CD4-positive, alpha-beta T cell treated with Interleukin-15 for 4 hours (primary cell): ENCODE measurements around the gene THOC5.
"Not testable (repeated sequence)": the region's sequence is repeated elsewhere in the genome, so short reads cannot be mapped to it uniquely, and the experiment has no call there.

ENCODE experiments used
- DNase-seq: peaks from one replicate; pipeline ENCODE4 v3.0.0-alpha.2; 2020; ENCODE audit warnings: low spot score

The THOC5 gene

GRCh38 chr22:29553351-29554224, at the start of gene THOC5:
Gene THOC5 (minus strand): TSS chr22:29553757. CDS start chr22:29549147, 4,610 bp downstream.
- DNase-seq = peak; percentile 90

DNA sequence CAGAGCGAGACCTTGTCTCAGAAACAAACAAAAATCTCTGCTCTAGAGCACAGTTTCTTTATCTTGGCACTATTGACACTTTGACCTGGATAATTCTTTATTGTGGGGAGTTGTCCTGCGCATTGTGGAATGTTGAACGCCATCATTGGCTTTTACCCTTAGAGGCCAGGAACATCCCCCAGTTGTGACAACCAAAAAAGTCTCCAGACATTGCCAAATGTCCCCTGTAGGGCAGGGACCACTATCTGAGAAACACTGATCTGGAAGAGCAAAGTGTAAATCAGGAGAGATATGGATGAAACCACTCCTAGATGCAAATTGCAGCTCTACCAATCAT, 45.1 kb upstream of the THOC5 start:
- no peak for DNase-seq

DNA sequence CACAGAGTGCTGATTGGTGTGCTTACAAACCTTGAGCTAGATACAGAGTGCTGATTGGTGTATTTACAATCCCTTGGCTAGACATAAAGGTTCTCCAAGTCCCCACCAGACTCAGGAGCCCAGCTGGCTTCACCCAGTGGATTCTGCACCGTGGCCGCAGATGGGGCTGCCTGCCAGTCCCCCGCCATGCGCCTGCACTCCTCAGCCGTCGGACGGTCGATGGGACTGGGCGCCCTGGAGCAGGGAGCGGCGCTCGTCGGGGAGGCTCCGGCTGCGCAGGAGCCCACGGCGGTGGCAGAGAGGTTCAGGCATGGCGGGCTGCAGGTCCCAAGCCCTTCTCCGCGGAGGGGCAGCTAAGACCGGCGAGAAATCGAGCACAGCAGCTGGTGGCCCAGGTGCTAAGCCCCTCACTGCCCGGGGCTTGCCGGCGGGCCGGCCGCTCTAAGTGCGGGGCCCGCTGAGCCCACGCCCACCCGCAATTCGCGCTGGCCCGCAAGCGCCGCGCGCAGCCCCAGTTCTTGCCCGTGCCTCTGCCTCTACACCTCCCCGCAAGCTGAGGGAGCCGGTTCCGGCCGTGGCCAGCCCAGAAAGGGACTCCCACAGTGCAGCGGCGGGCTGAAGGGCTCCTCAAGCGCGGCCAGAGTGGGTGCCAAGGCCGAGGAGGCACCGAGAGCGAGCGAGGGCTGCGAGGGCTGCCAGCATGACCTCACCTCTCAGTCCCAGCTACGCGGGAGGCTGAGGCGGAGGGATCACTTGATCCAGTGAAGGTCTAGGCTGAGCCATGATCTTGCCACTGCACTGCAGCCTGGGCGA, 44.5 kb upstream of the THOC5 start:
- not testable (repeated sequence) for DNase-seq

DNA sequence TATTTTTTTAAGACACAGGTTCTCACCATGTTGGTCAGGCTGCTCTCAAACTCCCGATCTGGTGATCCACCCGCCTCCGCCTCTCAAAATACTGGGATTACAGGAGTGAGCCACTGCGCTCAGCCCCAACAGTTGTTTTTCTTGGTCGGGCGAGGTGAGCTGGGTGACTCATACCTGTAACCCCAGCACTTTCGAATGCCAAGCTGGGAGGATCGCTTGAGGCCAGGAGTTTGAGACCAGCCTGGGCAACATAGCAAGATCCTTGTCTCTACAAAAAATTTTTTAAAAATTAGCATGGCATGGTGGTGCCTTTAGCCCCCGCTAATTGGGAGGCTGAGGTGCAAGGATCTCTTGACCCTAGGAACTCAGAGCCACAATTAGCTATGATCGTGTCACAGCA, 42.9 kb upstream of the THOC5 start:
- DNase-seq = no peak

- not testable (repeated sequence) for DNase-seq
These were observed 40.9 kb upstream of the THOC5 start for GRCh38 chr22:29594447-29594846.

- DNase-seq = no peak
These were observed 40.4 kb upstream of the THOC5 start for GRCh38 chr22:29593923-29594322.

DNA sequence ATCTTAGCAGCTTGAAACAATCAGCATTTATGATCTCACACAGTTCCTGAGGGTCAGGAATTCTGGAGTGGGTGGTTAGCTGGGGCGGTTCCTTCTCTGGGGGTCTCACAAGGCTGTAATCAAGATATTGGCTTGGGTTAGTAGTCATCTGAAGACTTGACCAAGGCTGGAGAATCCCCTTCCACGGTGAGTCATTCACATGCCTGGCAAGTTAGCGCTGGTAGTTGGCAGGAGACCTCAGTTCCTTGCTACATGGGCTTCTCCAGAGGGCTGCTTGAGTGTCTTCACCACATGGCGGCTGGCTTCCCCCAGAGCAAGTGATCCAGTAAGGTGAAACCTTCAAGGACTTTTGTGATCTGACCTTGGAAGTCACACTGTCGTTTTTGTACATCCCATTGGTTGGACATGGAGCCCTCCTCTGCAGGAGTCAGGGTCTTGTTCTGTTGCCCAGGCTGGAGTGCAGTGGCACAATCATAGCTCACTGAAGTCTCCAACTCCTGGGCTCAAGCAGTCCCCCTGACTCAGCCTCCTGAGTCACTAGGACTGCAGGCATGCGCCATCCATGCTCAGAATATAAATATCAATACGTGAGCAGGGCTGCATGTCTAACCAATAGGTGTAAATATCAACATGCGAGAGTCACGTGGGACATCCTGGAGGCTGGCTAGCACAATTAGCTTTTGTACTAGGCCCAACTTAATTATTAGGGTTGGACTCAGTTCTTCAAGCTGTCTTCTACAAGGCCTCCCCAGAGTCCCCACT, 34.6 kb upstream of the THOC5 start:
- DNase-seq = no peak

- DNase-seq = not testable (repeated sequence)
These were observed 32.7 kb upstream of the THOC5 start for GRCh38 chr22:29586193-29586705.

GRCh38 chr22:29584975-29585374, 31.4 kb upstream of the THOC5 start:
- DNase-seq = no peak

- no peak for DNase-seq
These were observed 28.2 kb upstream of the THOC5 start for GRCh38 chr22:29581799-29582198.

DNA sequence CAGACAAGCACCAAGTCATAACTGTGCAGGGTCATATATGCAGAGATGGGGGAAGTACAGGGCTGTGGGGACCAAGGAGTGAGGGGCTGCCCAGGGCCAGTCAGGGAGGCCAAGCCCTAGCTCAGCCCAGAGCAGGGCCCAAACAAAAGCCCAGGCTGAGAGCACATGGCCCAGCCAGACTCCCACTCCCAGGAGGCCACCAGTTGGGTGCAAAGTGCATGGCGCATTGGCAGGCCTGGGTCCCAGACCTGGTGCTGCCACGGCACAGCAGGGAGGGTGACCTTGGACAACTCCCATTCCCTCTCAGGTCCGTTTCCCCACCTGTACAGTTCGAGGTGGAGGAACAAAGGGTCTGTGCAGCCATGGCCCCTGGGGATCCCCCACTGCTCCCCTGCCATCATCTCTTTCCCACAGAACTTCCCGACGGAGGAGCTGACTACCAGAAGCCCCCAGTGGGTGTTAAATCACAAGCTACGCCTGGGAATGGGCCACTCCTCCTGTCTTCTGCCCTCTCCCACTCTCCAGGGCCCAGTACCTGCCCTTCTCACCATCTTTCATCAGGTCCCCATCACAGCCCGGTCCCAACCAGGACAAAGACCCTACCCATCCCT, 26.7 kb upstream of the THOC5 start:
- no peak for DNase-seq

GRCh38 chr22:29578462-29579200, 25.1 kb upstream of the THOC5 start:
- DNase-seq = no peak

- DNase-seq = no peak
These were observed 21.3 kb upstream of the THOC5 start for GRCh38 chr22:29574762-29575450.

DNA sequence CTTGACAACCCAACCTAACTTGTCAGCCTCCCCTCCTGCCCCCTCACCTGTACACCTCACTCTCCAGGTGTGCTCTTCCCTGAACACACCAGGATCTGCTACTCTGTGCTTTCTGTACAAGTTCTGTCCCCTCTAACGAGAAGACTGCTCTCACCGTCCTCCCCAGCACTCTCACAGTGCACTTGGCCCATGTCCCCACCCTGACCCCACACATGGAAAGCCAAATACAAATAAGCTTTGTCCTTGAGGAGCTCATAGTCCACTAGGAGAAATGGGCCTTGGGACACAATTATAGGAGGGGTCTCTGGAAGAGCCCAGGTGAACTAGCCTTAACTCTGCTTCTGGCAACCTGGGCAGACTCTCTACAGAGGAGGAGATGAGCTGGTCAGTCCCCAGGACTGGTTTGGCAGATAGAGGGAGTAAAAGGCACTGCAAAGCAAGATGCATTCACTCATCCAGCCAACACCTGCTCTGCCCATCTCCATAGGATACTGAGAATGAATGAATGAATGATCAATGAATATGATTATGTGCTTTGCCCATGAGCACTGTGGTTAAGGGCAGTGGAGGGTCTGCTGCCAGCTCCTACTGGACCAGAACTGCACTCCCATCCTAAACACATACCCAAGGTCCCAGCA, 17.5 kb upstream of the THOC5 start:
- no peak for DNase-seq

GRCh38 chr22:29570456-29570855, 16.9 kb upstream of the THOC5 start:
- no peak for DNase-seq

DNA sequence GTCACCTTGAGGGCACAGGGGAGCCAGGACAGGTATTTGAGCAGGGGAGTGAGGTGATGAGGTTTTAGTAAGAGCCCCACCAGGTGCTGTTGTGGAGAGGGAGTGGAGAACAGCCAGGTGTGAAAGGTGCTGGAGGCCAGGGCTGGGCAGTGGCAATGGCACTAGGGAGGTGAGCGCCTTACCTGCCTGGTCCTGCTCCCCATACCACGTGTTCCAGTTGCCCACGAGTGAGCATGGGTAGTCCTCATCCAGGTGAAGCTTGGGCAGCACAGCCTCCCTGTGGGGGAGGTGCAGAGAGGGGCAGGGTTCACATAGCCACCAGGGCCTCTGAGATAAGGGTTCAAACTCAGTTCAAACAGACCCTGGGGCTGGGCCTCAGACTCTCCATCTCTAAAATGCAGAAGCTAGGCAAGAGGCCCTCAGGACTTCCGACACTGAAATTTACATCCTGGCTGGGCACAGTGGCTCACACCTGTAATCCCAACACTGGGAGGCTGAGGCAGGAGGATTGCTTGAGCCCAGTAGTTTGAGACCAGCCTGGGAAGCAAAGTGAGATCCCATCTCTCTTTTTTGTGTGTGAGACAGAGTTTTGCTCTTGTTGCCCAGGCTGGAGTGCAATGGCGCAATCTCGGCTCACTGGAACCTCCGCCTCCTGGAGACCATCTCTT, 15.6 kb upstream of the THOC5 start:
- DNase-seq = no peak

DNA sequence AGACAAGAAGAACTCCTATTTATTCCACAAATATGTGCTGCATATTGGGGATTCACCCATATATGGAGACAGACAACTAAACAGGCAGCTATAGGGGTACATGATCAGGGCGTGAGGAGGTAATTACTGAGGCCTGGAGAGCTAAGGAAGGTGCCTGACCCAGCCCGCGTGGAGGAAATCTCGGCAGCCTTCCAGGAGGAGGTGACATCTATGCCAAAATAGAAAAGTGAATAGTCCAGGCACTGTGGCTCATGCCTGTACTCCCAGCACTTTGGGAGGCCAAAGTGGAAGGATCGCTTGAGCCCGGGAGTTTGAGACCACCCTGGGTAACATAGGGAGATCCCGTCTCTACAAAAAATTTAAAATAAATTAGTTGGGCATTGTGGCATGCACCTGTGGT, 13.8 kb upstream of the THOC5 start:
- no peak for DNase-seq

DNA sequence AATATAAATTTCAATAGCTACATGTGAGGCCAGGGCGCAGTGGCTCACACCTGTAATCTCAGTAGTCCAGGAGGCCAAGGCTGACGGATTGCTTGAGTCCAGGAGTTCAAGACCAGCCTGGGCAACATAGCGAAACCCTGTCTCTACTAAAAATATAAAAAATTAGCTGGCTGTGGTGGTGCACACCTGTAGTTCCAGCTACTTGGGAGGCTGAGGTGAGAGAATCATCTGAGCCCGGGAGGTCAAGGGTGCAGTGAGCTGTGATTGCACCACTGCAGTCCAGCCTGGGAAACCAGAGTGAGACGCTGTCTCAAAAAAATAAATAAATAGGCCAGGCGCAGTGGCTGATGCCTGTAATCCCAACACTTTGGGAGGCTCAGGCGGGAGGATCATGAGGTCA, 13.0 kb upstream of the THOC5 start:
- not testable (repeated sequence) for DNase-seq

DNA sequence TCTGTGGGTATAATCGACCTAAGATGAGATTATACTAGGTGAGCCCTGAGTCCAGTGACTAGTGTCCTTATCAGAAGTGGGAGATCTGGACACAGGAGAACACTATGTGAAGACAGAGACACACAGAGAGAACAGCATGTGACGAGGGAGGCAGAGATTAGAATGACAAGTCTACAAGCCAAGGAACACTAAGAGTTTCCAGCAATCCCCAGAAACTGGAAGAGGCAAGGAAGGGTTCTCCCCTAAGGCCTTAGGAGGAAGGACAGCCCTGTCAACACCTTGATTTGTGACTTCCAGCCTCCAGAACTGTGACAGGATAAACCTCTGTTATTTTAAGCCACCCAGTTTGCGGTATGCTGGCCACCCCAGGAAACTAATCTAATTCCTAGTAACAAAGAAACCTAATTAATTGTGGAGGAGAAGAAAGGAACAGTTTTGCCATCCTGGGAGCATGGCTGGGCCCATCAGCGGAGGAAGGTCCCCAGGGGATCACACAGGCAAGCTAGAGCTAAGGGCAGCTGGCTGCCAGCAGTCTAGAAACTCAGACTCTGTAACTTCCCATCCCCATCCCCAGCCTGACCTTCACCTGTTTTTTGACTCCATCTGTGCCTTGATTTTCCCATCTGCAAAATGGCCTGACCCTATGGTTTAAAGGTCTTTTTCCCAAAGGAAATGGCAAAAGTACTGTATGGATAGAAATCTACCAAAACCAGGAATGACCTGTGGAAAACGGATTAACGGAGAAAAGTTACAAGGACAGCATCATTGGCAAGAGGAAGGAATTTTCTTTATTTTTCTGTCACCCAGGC, 10.3 kb upstream of the THOC5 start:
- DNase-seq = no peak
